ENCODE measurements around the gene PIGH. TPM values are rescaled to one million over a fixed set of nuclear protein-coding genes. Genes with fewer than 3 reads are reported as not detected.
"Not testable (repeated sequence)": the region's sequence is repeated elsewhere in the genome, so short reads cannot be mapped to it uniquely, and the experiment has no call there.

PIGH gene
- total and polyA plus RNA-seq, 4 donors, result 16.3 to 35.7 (median 18.0) TPM

GRCh38 chr14:67619446-67620216, 19.6 kb upstream of the PIGH start, which contains the start of gene ARG2:
Gene ARG2, plus strand, starts transcription at chr14:67619920. Its CDS starts 58 bp downstream, at chr14:67619978.
- peak within 1 kb of the TSS in 1 of 2 donors; percentile 66 for H3K27ac ChIP-seq (ENCODE audit: low read depth in 1 of 2, low read length in 2 of 2)
- WGBS, 2 donors, result 0 to 1% methylated on average over 57 to 62 of the region's 62 CpGs
- no peaks in the 10 kb centered on the region for H3K9me3 ChIP-seq (ENCODE audit: control insufficient read depth, low read length)
- H3K27me3 ChIP-seq (ENCODE audit: control insufficient read depth in 1 of 2, insufficient read depth in 2 of 2, low read length in 1 of 2), result no peaks in the 10 kb centered on the region
- peaks cover 0 to 2% of the 10 kb centered on the region in 2 donors for H3K4me1 ChIP-seq (ENCODE audit: control insufficient read depth in 1 of 2, insufficient read depth in 2 of 2, low read length in 2 of 2)
- H3K4me3 ChIP-seq (ENCODE audit: low read length in 2 of 2), result peak within 1 kb of the TSS; percentile 29 to 42
- no peaks in the 10 kb centered on the region for H3K36me3 ChIP-seq (ENCODE audit: control insufficient read depth in 1 of 2, insufficient read depth in 2 of 2, low read length in 1 of 2)
- DNase-seq (peak; percentile 98 to 100), ATAC-seq (ENCODE audit: low FRiP score) (peak; percentile 99)
- intact Hi-C loops (cut with DNase I), result loop anchor here (2.0 kb wide), 3 partner anchors 47 to 85 kb away; partner anchors contain the start of gene VTI1B (in 1 of the 2)

GRCh38 chr14:67618617-67619063, 18.6 kb upstream of the PIGH start:
- Histone ChIP-seq H3K27ac (ENCODE audit: low read depth in 1 of 2, low read length in 2 of 2) (no peak overlapping the region), H3K36me3 (ENCODE audit: control insufficient read depth in 1 of 2, insufficient read depth in 2 of 2, low read length in 1 of 2) (no peaks in the 10 kb centered on the region), H3K4me3 (ENCODE audit: low read length in 2 of 2) (no peak overlapping the region), H3K9me3 (ENCODE audit: control insufficient read depth, low read length) (no peaks in the 10 kb centered on the region), H3K27me3 (ENCODE audit: control insufficient read depth in 1 of 2, insufficient read depth in 2 of 2, low read length in 1 of 2) (no peaks in the 10 kb centered on the region), H3K4me1 (ENCODE audit: control insufficient read depth in 1 of 2, insufficient read depth in 2 of 2, low read length in 2 of 2) (peaks cover 0 to 2% of the 10 kb centered on the region in 2 donors)
- ATAC-seq (ENCODE audit: low FRiP score), result peak; percentile 81
- no peak for DNase-seq
- intact Hi-C loops (cut with DNase I), result loop anchor here (1.0 to 2.0 kb wide), 4 partner anchors 48 to 86 kb away; partner anchors contain the start of gene VTI1B (in 1 of the 2)

DNA sequence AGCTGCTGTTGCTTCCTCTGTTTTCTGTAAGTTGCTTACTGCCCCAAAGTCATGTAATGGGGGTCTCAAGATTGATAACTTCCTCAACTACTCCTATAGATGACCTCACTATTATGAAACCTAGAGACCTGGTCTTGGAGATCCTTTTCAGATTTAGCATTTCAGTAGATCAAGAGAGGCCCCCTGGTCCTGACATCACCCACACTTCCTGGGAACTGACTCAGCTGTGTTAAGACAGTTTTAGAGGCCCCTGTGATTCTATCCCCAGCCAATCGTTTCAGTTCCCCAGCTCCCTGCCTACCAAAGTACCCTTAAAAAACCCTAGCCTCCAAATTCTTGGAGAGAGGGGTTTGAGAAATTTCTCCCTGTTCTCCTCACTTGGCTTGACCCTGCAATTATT, 10.4 kb upstream of the PIGH start:
- H3K4me1 ChIP-seq (ENCODE audit: control insufficient read depth in 1 of 2, insufficient read depth in 2 of 2, low read length in 2 of 2), result no peaks in the 10 kb centered on the region
- no peak for ATAC-seq (ENCODE audit: low FRiP score)
- no peaks in the 10 kb centered on the region for H3K9me3 ChIP-seq (ENCODE audit: control insufficient read depth, low read length)
- no peak overlapping the region for H3K4me3 ChIP-seq (ENCODE audit: low read length in 2 of 2)
- no peak overlapping the region for H3K27ac ChIP-seq (ENCODE audit: low read depth in 1 of 2, low read length in 2 of 2)
- H3K36me3 ChIP-seq (ENCODE audit: control insufficient read depth in 1 of 2, insufficient read depth in 2 of 2, low read length in 1 of 2), result no peaks in the 10 kb centered on the region
- 69 to 70% methylated on average over 1 of the region's 1 CpG for WGBS, 2 donors
- intact Hi-C loops (cut with DNase I), result no loop called here
- DNase-seq, result no peak
- H3K27me3 ChIP-seq (ENCODE audit: control insufficient read depth in 1 of 2, insufficient read depth in 2 of 2, low read length in 1 of 2), result no peaks in the 10 kb centered on the region

- ATAC-seq (ENCODE audit: low FRiP score) (no peak), DNase-seq (no peak)
- intact Hi-C loops (cut with DNase I), result no loop called here
- H3K4me1 ChIP-seq (ENCODE audit: control insufficient read depth in 1 of 2, insufficient read depth in 2 of 2, low read length in 2 of 2), result no peaks in the 10 kb centered on the region
- H3K27me3 ChIP-seq (ENCODE audit: control insufficient read depth in 1 of 2, insufficient read depth in 2 of 2, low read length in 1 of 2), result no peaks in the 10 kb centered on the region
- no peak overlapping the region for H3K27ac ChIP-seq (ENCODE audit: low read depth in 1 of 2, low read length in 2 of 2)
- no peaks in the 10 kb centered on the region for H3K36me3 ChIP-seq (ENCODE audit: control insufficient read depth in 1 of 2, insufficient read depth in 2 of 2, low read length in 1 of 2)
- 56 to 74% methylated on average over 10 of the region's 10 CpGs for WGBS, 2 donors
- H3K9me3 ChIP-seq (ENCODE audit: control insufficient read depth, low read length), result no peaks in the 10 kb centered on the region
- H3K4me3 ChIP-seq (ENCODE audit: low read length in 2 of 2), result no peak overlapping the region
Observed at GRCh38 chr14:67609642-67610310, 9.7 kb upstream of the PIGH start.

- Histone ChIP-seq H3K4me3 (ENCODE audit: low read length in 2 of 2) (no peak overlapping the region), H3K9me3 (ENCODE audit: control insufficient read depth, low read length) (no peaks in the 10 kb centered on the region), H3K27ac (ENCODE audit: low read depth in 1 of 2, low read length in 2 of 2) (no peak overlapping the region), H3K27me3 (ENCODE audit: control insufficient read depth in 1 of 2, insufficient read depth in 2 of 2, low read length in 1 of 2) (no peaks in the 10 kb centered on the region), H3K4me1 (ENCODE audit: control insufficient read depth in 1 of 2, insufficient read depth in 2 of 2, low read length in 2 of 2) (no peaks in the 10 kb centered on the region), H3K36me3 (ENCODE audit: control insufficient read depth in 1 of 2, insufficient read depth in 2 of 2, low read length in 1 of 2) (no peaks in the 10 kb centered on the region)
- DNase-seq (no peak), ATAC-seq (ENCODE audit: low FRiP score) (no peak)
- intact Hi-C loops (cut with DNase I), result no loop called here
- WGBS, 2 donors, result 84 to 89% methylated on average over 5 of the region's 5 CpGs
Observed at GRCh38 chr14:67607646-67608045, 7.6 kb upstream of the PIGH start.

DNA sequence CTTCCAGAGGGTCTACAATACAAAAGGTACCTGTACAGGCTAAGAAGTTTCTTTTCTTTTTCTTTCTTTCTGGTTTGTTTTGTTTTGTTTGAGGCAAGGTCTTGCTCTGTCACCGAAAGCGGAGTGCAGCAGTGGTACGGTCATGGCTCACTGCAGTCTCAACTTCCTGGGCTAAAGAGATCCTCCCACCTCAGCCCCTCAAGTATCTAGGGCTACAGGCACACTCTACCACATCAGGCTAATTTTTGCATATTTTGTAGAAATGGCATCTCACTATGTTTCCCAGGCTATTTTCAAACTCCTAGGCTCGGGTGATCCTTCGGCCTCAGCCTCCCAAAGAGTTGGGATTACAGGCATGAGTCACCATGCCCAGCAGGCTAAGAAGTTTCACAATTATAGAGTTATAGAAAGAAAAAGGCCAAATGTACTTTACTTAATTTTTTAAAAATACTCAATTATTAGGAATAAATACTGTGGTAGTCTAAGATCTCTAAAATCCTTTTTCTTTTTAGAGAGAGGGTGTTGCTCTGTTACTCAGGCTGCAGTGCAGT, 3.0 kb upstream of the PIGH start:
- no peaks in the 10 kb centered on the region for H3K36me3 ChIP-seq (ENCODE audit: control insufficient read depth in 1 of 2, insufficient read depth in 2 of 2, low read length in 1 of 2)
- no peak overlapping the region for H3K4me3 ChIP-seq (ENCODE audit: low read length in 2 of 2)
- 41 to 60% methylated on average over 5 of the region's 5 CpGs for WGBS, 2 donors
- H3K27me3 ChIP-seq (ENCODE audit: control insufficient read depth in 1 of 2, insufficient read depth in 2 of 2, low read length in 1 of 2), result peaks cover 0 to 1% of the 10 kb centered on the region in 2 donors
- H3K27ac ChIP-seq (ENCODE audit: low read depth in 1 of 2, low read length in 2 of 2), result no peak overlapping the region
- DNase-seq (no peak), ATAC-seq (ENCODE audit: low FRiP score) (no peak)
- intact Hi-C loops (cut with DNase I), result loop anchor here in 1 of 2 donors (5.0 kb wide), 1 partner anchor 94 kb away; the partner anchor contains the start of gene RDH11
- no peaks in the 10 kb centered on the region for H3K4me1 ChIP-seq (ENCODE audit: control insufficient read depth in 1 of 2, insufficient read depth in 2 of 2, low read length in 2 of 2)
- H3K9me3 ChIP-seq (ENCODE audit: control insufficient read depth, low read length), result no peaks in the 10 kb centered on the region

DNA sequence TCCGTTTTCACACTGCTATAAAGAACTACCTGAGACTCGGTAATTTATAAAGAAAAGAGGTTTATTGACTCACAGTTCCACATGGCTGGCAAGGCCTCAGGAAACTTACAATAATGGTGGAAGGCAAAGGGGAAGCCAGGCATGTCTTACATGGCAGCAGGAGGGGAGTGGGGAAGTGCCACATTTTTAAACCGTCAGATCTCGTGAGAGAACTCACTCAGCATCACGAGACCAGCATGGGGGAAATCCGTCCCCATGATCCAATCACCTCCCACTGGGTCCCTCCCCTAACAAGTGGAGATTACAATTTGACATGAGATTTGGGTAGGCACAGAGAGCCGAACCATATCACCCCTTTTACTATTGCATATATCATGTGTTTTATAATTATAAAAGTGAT, 2.0 kb upstream of the PIGH start:
- intact Hi-C loops (cut with DNase I), result loop anchor here in 1 of 2 donors (5.0 kb wide), 1 partner anchor 95 kb away; the partner anchor contains the start of gene RDH11
- WGBS, 2 donors, result 56 to 64% methylated on average over 7 of the region's 7 CpGs
- DNase-seq (no peak), ATAC-seq (ENCODE audit: low FRiP score) (no peak)
- Histone ChIP-seq H3K4me3 (ENCODE audit: low read length in 2 of 2) (no peak overlapping the region), H3K4me1 (ENCODE audit: control insufficient read depth in 1 of 2, insufficient read depth in 2 of 2, low read length in 2 of 2) (no peaks in the 10 kb centered on the region), H3K9me3 (ENCODE audit: control insufficient read depth, low read length) (no peaks in the 10 kb centered on the region), H3K36me3 (ENCODE audit: control insufficient read depth in 1 of 2, insufficient read depth in 2 of 2, low read length in 1 of 2) (no peaks in the 10 kb centered on the region), H3K27me3 (ENCODE audit: control insufficient read depth in 1 of 2, insufficient read depth in 2 of 2, low read length in 1 of 2) (peaks cover 0 to 1% of the 10 kb centered on the region in 2 donors), H3K27ac (ENCODE audit: low read depth in 1 of 2, low read length in 2 of 2) (no peak overlapping the region)

DNA sequence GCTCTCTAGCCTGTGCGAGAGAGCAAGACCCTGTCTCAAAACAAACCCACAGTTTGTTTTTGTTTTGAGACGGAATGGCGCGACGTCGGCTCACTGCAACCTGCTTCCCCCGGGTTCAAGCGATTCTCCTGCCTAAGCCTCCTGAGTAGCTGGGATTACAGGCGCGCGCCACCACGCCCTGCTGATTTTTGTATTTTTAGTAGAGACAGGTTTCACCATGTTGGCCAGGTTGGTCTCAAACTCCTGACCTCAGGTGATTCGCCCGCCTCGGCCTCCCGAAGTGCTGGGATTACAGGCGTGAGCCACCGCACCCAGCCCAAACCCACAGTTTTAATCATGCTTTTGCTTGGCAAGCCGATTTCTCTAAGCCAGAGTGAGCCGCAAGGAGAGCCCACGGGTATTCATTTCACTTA, 500 bp upstream of the PIGH start:
- H3K4me1 ChIP-seq (ENCODE audit: control insufficient read depth in 1 of 2, insufficient read depth in 2 of 2, low read length in 2 of 2); H3K27me3 ChIP-seq (ENCODE audit: control insufficient read depth in 1 of 2, insufficient read depth in 2 of 2, low read length in 1 of 2); DNase-seq; H3K9me3 ChIP-seq (ENCODE audit: control insufficient read depth, low read length); ATAC-seq (ENCODE audit: low FRiP score); H3K36me3 ChIP-seq (ENCODE audit: control insufficient read depth in 1 of 2, insufficient read depth in 2 of 2, low read length in 1 of 2): not testable (repeated sequence)
- H3K27ac ChIP-seq (ENCODE audit: low read depth in 1 of 2, low read length in 2 of 2), result peak overlapping the region in 1 of 2 donors; percentile 78
- peak overlapping the region; percentile 77 for H3K4me3 ChIP-seq (ENCODE audit: low read length in 2 of 2)
- intact Hi-C loops (cut with DNase I), result loop anchor here in 1 of 2 donors (5.0 kb wide), 1 partner anchor 97 kb away; the partner anchor contains the start of gene RDH11
- 81 to 85% methylated on average over 21 of the region's 21 CpGs for whole genome bisulfite sequencing, 2 donors
